GM19099 (cell line): Measurements from ENCODE around the gene TMCC2.

Experiments used
- POLR2A ChIP-seq: IDR thresholded peaks from 3 replicates; pipeline ENCODE4 v1.6.1; 2011; ENCODE audit warnings: low read depth; ENCODE audit not compliant: insufficient read length; ENCODE audit errors: extremely low read depth

The TMCC2 gene

GRCh38 chr1:205204552-205204951 is 23.2 kb upstream of the TMCC2 start:
- no peak for TF ChIP-seq POLR2A

DNA sequence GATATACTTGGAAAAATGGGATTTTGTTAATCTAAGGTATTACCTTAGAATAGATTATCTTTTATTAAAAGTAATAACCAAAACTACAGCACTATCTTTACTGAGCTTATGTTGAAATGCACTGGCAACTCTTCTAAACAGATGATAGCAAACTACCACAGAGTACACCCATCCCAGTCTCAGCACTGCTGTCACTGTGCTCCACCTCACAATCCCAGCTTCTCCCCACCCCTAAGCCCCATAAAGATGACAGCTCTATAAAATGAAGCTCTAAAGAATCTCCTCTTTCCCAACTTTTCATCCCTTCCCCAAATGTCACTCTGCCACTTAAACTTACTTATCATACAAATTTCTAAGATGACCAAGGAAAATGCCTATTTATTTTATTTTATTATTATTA is 22.7 kb upstream of the TMCC2 start:
- no peak for TF ChIP-seq POLR2A

DNA sequence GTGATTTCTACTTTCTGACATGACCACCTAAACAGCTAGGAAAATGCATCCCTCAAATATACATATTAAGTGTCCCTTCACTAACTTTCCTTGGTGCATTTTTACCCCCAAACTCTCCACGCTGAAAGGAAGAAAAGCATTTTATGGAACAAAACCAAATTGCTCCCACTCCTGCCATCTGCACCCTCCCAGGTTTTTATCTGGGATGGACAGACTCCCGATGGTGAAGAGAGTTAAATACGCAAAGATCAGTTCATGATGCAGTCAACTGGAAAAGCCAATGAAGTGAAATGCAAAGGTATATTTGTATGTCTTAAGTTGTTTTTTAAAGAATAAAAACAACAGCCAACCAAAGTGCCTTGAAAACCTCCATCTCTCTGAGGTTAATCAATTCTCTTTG is 18.9 kb upstream of the TMCC2 start:
- TF ChIP-seq POLR2A: no peak

DNA sequence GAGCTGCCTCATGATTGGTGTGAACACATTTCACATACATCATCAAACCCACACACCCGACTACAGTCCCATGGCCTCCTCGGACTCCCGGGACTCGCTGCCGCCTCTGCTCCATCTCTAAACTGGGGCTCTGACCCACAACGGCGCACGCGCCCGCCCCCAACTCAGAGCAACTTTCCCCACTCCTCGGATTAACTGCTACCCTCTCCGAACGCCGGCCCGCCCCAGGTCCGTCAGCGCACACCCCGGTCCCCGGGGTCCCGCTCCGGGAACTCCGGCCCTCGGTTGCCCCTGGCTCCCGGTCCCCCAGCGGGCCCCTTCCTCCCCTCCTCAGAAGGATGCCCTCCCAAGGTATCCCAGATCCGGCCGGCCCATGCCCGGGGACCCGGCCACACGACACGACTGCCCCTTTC is 17.0 kb upstream of the TMCC2 start:
- no peak for TF ChIP-seq POLR2A

DNA sequence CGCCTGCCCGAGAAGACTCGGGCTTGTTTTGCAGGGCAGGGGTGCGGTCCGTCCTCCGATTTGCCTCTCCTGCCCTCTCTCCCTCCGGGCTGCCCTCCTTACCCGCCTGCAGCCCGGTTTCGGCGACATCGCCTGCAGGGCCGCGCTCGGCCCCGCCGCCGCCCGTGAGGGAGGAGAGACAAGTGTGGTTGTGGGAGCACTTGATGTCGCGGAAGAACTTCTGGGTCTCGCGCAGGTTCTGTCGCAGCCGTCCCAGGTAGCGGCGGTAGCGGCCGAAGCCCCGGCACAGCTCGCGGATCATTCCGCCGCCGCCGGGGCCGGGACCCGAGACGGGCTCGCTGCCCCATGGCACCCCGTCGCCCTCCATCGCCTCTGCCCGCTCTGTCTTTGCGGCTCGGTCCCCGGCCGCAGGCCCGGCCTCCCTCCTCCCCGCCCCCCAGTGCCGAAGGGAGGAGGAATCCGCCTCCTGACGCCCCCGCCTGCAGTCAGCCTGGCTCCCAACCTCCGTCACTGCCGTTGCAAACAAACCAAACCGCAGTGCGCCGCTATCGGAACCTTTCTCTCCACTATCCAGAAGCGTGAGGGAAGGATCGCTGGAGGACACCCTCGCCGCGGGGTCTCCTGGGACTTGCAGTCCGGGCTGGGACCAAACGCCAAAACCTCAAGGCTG is 16.4 kb upstream of the TMCC2 start, which contains the start of gene DSTYK:
TSS of gene DSTYK (minus strand) at position 534 of the 670 bp plus-strand sequence. CDS start at position 367, 167 bp downstream.
- peak; percentile 45 for TF ChIP-seq POLR2A

GRCh38 chr1:205211839-205212536 is 15.8 kb upstream of the TMCC2 start:
- no peak for TF ChIP-seq POLR2A

DNA sequence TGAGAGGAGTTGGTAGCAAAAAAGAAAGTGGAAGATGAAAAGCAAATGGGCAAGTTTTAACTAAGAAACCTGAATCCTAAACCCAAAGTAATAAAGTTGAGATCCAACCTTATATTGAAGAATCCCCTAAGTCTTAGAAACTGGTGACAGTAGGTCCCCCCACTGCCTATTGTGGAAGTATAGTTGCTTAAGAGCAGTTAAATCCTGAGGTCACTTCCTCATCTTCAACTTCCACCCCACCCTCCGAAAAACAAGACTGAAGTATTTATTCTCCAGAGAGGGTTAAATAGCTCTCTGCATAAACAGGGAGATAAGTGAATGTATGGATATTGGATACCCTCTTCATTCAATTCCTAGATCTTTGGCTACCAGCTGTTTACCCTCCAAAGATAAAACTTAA is 13.0 kb upstream of the TMCC2 start:
- TF ChIP-seq POLR2A: no peak

DNA sequence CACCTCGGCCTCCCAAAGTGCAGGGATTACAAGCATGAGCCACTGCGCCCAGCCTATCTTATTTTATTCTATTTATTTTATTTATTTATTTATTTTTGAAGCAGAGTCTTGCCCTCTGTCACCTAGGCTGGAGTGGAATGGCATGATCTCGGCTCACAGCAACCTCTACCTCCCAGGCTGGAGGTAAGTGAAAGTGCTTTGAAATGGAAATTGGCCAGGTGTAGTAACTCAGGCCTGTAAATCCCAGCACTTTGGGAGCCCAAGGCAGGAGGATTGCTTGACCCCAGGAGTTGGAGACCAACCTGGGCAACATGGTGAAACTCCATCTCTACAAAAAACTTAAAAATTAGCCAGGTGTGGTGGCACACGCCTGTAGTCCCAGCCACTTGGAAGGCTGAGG is 11.2 kb upstream of the TMCC2 start:
- TF ChIP-seq POLR2A: no peak

GRCh38 chr1:205217418-205217817 is 10.3 kb upstream of the TMCC2 start:
- no peak for TF ChIP-seq POLR2A

- TF ChIP-seq POLR2A: no peak
These were observed 7.3 kb upstream of the TMCC2 start for GRCh38 chr1:205220421-205220820.

DNA sequence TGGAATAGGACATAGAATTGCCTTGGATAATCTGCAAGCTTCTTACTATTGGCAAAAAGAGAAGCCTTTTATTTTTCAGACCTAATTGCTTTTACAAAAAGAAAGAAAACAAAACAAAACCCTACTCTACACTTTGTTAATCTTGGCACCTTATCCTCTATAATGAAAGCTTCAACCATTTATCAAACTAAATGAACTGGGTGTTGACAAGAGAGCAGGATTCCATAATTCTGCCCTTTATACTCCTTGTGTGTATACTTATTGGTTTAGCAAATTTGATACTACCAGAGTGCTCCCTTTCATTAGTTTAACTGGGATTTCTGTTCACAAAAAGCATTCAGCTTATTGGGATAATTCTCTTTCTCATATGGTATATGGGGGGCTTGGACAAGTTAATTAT is 3.0 kb upstream of the TMCC2 start:
- TF ChIP-seq POLR2A: no peak

- TF ChIP-seq POLR2A: no peak
These were observed 1.6 kb upstream of the TMCC2 start for GRCh38 chr1:205225901-205226765.

- no peak for TF ChIP-seq POLR2A
These were observed 720 bp upstream of the TMCC2 start for GRCh38 chr1:205226868-205227583.

- TF ChIP-seq POLR2A: no peak
These were observed 361 bp downstream of the TMCC2 start for GRCh38 chr1:205228093-205228521.

DNA sequence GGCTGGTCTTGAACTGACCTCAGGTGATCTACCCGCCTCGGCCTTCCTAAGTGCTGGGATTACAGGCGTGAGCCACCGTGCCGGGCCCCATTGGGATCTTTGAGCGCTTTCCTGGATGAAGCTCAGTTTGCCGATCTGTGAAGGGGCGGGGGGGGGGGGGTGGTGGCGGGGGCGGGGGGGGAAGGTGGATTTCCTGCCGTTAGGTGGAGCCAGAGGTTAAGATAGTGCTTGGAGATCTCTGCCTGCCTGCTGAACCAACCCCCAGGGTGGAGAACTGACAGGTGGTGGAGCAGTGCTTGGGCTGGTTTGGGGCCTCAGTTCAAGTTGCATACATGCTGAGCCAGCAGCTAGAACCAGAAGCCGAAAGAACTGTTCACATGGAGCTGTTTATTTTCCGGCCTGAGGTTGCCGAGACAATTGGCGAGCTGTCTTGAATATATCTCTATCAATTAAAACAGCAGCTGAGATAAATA is 1.7 kb downstream of the TMCC2 start:
- no peak for TF ChIP-seq POLR2A
